GM19238 (cell line): ENCODE measurements around the gene SLC16A4.
A peak's percentile ranks its signal among the peaks of the same experiment; 100 is the strongest.

Experiments used
- DNase-seq: peaks from one replicate; pipeline ENCODE4 v3.0.0; 2011; ENCODE audit warnings: low spot score; ENCODE audit not compliant: insufficient read length

The SLC16A4 gene

GRCh38 chr1:110361856-110362255, 29.0 kb downstream of the SLC16A4 start:
- DNase-seq: no peak

GRCh38 chr1:110360431-110360830, 30.4 kb downstream of the SLC16A4 start:
- DNase-seq: no peak

- no peak for DNase-seq
These were observed 34.4 kb downstream of the SLC16A4 start for GRCh38 chr1:110356379-110356778.

GRCh38 chr1:110355321-110355720, 35.5 kb downstream of the SLC16A4 start:
- no peak for DNase-seq

- no peak for DNase-seq
These were observed 40.5 kb downstream of the SLC16A4 start for GRCh38 chr1:110350360-110350759.

GRCh38 chr1:110348771-110349170, 42.1 kb downstream of the SLC16A4 start:
- DNase-seq: no peak

GRCh38 chr1:110348050-110348449, 42.8 kb downstream of the SLC16A4 start:
- no peak for DNase-seq

- no peak for DNase-seq
These were observed 43.5 kb downstream of the SLC16A4 start for GRCh38 chr1:110347182-110347893.

GRCh38 chr1:110346690-110347089, 44.1 kb downstream of the SLC16A4 start:
- no peak for DNase-seq

GRCh38 chr1:110345480-110345879, 45.3 kb downstream of the SLC16A4 start:
- DNase-seq: no peak

- DNase-seq: no peak
These were observed 46.7 kb downstream of the SLC16A4 start for GRCh38 chr1:110344152-110344551.

GRCh38 chr1:110343249-110343648, 47.6 kb downstream of the SLC16A4 start:
- no peak for DNase-seq

- DNase-seq: no peak
These were observed 48.9 kb downstream of the SLC16A4 start for GRCh38 chr1:110341872-110342331.

- no peak for DNase-seq
These were observed 49.5 kb downstream of the SLC16A4 start for GRCh38 chr1:110341146-110341871.

GRCh38 chr1:110340207-110340468, 50.7 kb downstream of the SLC16A4 start:
- peak; percentile 11 for DNase-seq

GRCh38 chr1:110339407-110340206, 51.2 kb downstream of the SLC16A4 start:
- DNase-seq: peak; percentile 19

- peak; percentile 84 for DNase-seq
These were observed 51.9 kb downstream of the SLC16A4 start, which contains the start of gene RBM15 for GRCh38 chr1:110338886-110339406. Gene RBM15 (plus strand): TSS chr1:110339377. CDS start chr1:110339406, 29 bp downstream.

- peak; percentile 72 for DNase-seq
These were observed 52.4 kb downstream of the SLC16A4 start for GRCh38 chr1:110338309-110338885.

- DNase-seq: peak; percentile 18
These were observed 53.0 kb downstream of the SLC16A4 start for GRCh38 chr1:110337704-110338308.

GRCh38 chr1:110336300-110337039, 54.4 kb downstream of the SLC16A4 start:
- DNase-seq: no peak
